ENCODE data around the gene ADAMTS14.

Gene ADAMTS14

DNA sequence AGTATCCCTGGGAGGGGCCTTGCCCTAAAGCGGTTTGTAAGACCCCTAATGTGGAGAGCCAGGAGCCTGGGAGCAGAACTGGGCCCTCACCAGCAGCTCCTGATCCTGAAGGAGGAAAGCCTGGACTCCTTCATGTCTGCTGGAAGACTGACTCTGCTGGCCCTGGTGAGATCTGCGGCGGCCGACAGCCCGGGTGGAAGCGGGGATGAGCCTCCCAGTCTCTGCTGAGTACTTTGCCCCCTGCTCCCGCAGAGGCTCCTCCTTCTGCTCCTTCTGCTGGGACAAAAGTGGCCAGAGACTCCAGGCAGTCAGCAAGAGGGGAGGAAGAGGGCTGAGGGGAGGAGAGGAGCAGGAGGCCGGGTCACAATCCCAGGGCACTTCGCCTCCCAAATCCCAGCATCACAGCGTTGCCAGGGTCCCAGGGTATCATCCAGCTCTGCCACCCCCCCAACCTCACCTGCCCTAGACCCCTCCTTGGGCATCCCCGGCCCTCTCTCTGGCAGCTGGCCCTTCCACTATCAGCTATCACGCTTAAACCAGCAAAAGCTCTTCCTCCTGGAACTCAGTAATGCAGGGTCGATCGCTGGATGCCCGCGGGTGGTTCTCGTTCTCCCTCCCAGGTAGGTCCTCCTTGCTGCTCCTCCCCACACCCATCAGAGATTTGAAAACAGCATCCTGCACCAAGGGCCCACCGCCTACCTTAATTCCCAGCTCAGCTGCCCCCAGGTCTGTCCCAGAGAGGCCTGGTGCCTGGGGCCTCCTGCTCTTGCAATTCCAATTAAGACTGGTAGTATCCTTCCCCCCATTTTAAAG, 105.0 kb downstream of the ADAMTS14 start:
- Histone ChIP-seq H3K27me3 (replicated peaks; ENCODE audit: insufficient read depth, low read length) (no peaks in the 10 kb centered on the region), H3K4me2 (ENCODE audit: low read depth, low read length) (no peak overlapping the region), H3K9me3 (replicated peaks; ENCODE audit: insufficient read depth, low read length) (no peaks in the 10 kb centered on the region), H3K36me3 (replicated peaks; ENCODE audit: insufficient read depth, low read length) (no peaks in the 10 kb centered on the region), H3F3A (ENCODE audit: insufficient read depth, low read length) (no peaks in the 10 kb centered on the region), H3K9me2 (replicated peaks; ENCODE audit: insufficient read depth, low read length) (no peaks in the 10 kb centered on the region), H3K4me1 (ENCODE audit: low read length) (no peaks in the 10 kb centered on the region), H4K20me1 (ENCODE audit: insufficient read depth, low read length) (no peaks in the 10 kb centered on the region), H3K79me2 (ENCODE audit: low read length) (no peaks in the 10 kb centered on the region), H3K4me3 (ENCODE audit: low read length) (no peak overlapping the region), H3K27ac (ENCODE audit: low read length) (no peak overlapping the region), H3K9ac (ENCODE audit: low read length) (no peak overlapping the region), H2AFZ (ENCODE audit: low read length) (no peak overlapping the region)
- TF ChIP-seq EZH2 (optimal IDR thresholded peaks at IDR 0.05; ENCODE audit: low read depth, low read length) (no peak), CTCF (IDR thresholded peaks at IDR 0.05; ENCODE audit: low read length) (no peak)
- no peak for DNase-seq

DNA sequence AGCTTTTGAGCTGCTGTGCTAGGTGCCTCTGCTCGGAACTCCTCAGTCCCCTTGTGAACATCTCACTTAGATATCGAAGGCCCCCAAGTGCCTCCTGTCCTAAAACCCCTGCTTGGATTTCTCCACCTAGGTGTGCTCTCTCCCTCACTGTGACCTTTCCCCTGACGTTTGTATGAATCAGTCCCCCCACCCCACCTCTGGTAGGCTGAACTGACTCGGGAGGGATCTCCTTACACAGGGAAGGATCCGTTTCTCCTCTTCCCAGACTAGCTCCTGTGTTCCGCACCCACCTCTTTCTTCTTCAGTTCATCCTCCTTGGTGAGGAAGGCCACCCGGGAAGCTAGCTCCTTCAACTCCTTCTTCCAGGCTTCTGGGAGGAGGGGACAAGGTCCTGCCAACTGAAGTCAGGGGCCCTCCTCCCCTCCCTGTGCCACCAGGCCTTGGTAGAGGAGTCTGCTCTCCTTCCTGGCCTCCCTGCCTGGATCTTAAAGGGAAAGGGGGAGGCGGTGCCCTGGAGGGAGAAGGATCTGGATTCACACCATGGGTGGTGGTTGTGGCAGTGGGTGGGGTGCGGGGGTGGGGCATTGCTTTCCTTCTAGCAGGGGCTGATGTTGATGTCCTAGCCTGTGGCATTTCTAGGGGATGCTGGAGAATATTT, 106.1 kb downstream of the ADAMTS14 start:
- Histone ChIP-seq H3K27ac (ENCODE audit: low read length) (no peak overlapping the region), H3K4me3 (ENCODE audit: low read length) (no peak overlapping the region), H3K9ac (ENCODE audit: low read length) (no peak overlapping the region), H3K79me2 (ENCODE audit: low read length) (no peaks in the 10 kb centered on the region), H3K9me2 (replicated peaks; ENCODE audit: insufficient read depth, low read length) (no peaks in the 10 kb centered on the region), H4K20me1 (ENCODE audit: insufficient read depth, low read length) (no peaks in the 10 kb centered on the region), H3K4me1 (ENCODE audit: low read length) (no peaks in the 10 kb centered on the region), H3K27me3 (replicated peaks; ENCODE audit: insufficient read depth, low read length) (no peaks in the 10 kb centered on the region), H3K36me3 (replicated peaks; ENCODE audit: insufficient read depth, low read length) (no peaks in the 10 kb centered on the region), H2AFZ (ENCODE audit: low read length) (no peak overlapping the region), H3K4me2 (ENCODE audit: low read depth, low read length) (no peak overlapping the region), H3K9me3 (replicated peaks; ENCODE audit: insufficient read depth, low read length) (no peaks in the 10 kb centered on the region), H3F3A (ENCODE audit: insufficient read depth, low read length) (no peaks in the 10 kb centered on the region)
- TF ChIP-seq CTCF (IDR thresholded peaks at IDR 0.05; ENCODE audit: low read length) (no peak), EZH2phosphoT487 (IDR thresholded peaks at IDR 0.05; ENCODE audit: low read length) (no peak), EZH2 (optimal IDR thresholded peaks at IDR 0.05; ENCODE audit: low read depth, low read length) (no peak)
- no peak for DNase-seq

GRCh38 chr10:70779088-70779487, 106.8 kb downstream of the ADAMTS14 start:
- no peak for DNase-seq
- H3K4me3 ChIP-seq (ENCODE audit: low read length): no peak overlapping the region
- H3K4me1 ChIP-seq (ENCODE audit: low read length): no peaks in the 10 kb centered on the region
- no peaks in the 10 kb centered on the region for H3K79me2 ChIP-seq (ENCODE audit: low read length)
- no peak overlapping the region for H3K4me2 ChIP-seq (ENCODE audit: low read depth, low read length)
- no peak overlapping the region for H3K9ac ChIP-seq (ENCODE audit: low read length)
- H3F3A ChIP-seq (ENCODE audit: insufficient read depth, low read length): no peaks in the 10 kb centered on the region
- H3K9me3 ChIP-seq (replicated peaks; ENCODE audit: insufficient read depth, low read length): no peaks in the 10 kb centered on the region
- no peaks in the 10 kb centered on the region for H3K27me3 ChIP-seq (replicated peaks; ENCODE audit: insufficient read depth, low read length)
- no peaks in the 10 kb centered on the region for H3K36me3 ChIP-seq (replicated peaks; ENCODE audit: insufficient read depth, low read length)
- no peak for TF ChIP-seq EZH2phosphoT487 (IDR thresholded peaks at IDR 0.05; ENCODE audit: low read length)
- H3K9me2 ChIP-seq (replicated peaks; ENCODE audit: insufficient read depth, low read length): no peaks in the 10 kb centered on the region
- no peak overlapping the region for H3K27ac ChIP-seq (ENCODE audit: low read length)
- H2AFZ ChIP-seq (ENCODE audit: low read length): no peak overlapping the region
- no peaks in the 10 kb centered on the region for H4K20me1 ChIP-seq (ENCODE audit: insufficient read depth, low read length)
